IMR-90 (cell line): ENCODE data around the gene YPEL2. TPM values are rescaled to one million over a fixed set of nuclear protein-coding genes. Genes with fewer than 3 reads are reported as not detected.
A peak's percentile ranks its signal among the peaks of the same experiment; 100 is the strongest.

Experiments
- ATAC-seq: fragments of 200-7000 bp; cut with Tn5 transposase; 2 replicates; pipeline ENCODE4 v1.9.1; 2020; ENCODE audit warnings: low read depth, mild to moderate bottlenecking, moderate library complexity
- BruUV-seq: library from RNA; stranded (reverse); fragments of 400-500 nt; replicated peaks from 2 replicates; lab custom pipeline; 2021; lab: Mats Ljungman, UMichigan
- CTCF ChIA-PET: fragments of 300-600 bp; formaldehyde crosslinking; extraction: SDS; loops from one replicate; lab custom pipeline; 2021; ENCODE audit warnings: antibody characterized with exemption; lab: Yijun Ruan, JAX
- POLR2A ChIA-PET: fragments of 300-600 bp; sonication (Branson Sonifier 250); formaldehyde crosslinking; loops from one replicate; lab custom pipeline; 2022; ENCODE audit warnings: antibody characterized with exemption; ENCODE audit not compliant: unreplicated experiment; lab: Charles Lee
- DNase-seq: peaks from one replicate; pipeline ENCODE4 v3.0.0; 2013
- H2AFZ ChIP-seq: replicated peaks from 2 replicates; pipeline ENCODE3; 2013; ENCODE audit warnings: low read length, mild to moderate bottlenecking; ENCODE audit not compliant: poor library complexity
- H2AK5ac ChIP-seq: 2 replicates; pipeline ENCODE4 v1.6.1; 2013; ENCODE audit warnings: low read depth, low read length, inconsistent platforms
- H2AK9ac ChIP-seq: replicated peaks from 2 replicates; pipeline ENCODE3; 2013; ENCODE audit warnings: mild to moderate bottlenecking, low read depth, low read length, moderate library complexity; ENCODE audit not compliant: poor library complexity
- H2BK120ac ChIP-seq: 2 replicates; pipeline ENCODE4 v1.6.1; 2013; ENCODE audit warnings: low read depth, low read length, inconsistent platforms
- H2BK15ac ChIP-seq: 3 replicates; pipeline ENCODE4 v1.6.1; 2013; ENCODE audit warnings: low read depth, low read length, inconsistent platforms
- H2BK20ac ChIP-seq: 2 replicates; pipeline ENCODE4 v1.6.1; 2013; ENCODE audit warnings: low read depth, mild to moderate bottlenecking, inconsistent platforms, low read length, moderate library complexity
- H2BK5ac ChIP-seq: 2 replicates; pipeline ENCODE4 v1.6.1; 2013; ENCODE audit warnings: mild to moderate bottlenecking, low read depth, low read length, inconsistent platforms; ENCODE audit not compliant: poor library complexity, severe bottlenecking
- H3K14ac ChIP-seq: replicated peaks from 2 replicates; pipeline ENCODE4 v1.6.1; 2013; ENCODE audit warnings: low read depth, low read length, inconsistent platforms
- H3K18ac ChIP-seq: 2 replicates; pipeline ENCODE4 v1.6.1; 2013; ENCODE audit warnings: low read depth, low read length, control low read depth
- H3K23ac ChIP-seq: 2 replicates; pipeline ENCODE4 v1.6.1; 2013; ENCODE audit warnings: low read depth, low read length, inconsistent platforms
- H3K27ac ChIP-seq: 2 replicates; pipeline ENCODE4 v1.5.1; 2013; ENCODE audit warnings: mild to moderate bottlenecking, control low read depth, low read length; ENCODE audit not compliant: insufficient read depth
- H3K27me3 ChIP-seq: 2 replicates; pipeline ENCODE4 v1.6.1; 2013; ENCODE audit warnings: low read length; ENCODE audit not compliant: control insufficient read depth, insufficient read depth
- H3K36me3 ChIP-seq: 2 replicates; pipeline ENCODE4 v1.6.1; 2013; ENCODE audit warnings: low read length, mixed read lengths; ENCODE audit not compliant: control insufficient read depth, insufficient read depth
- H3K4ac ChIP-seq: 2 replicates; pipeline ENCODE4 v1.6.1; 2013; ENCODE audit warnings: low read depth, low read length, inconsistent platforms
- H3K4me1 ChIP-seq: 2 replicates; pipeline ENCODE4 v1.6.1; 2013; ENCODE audit warnings: low read length, mixed read lengths; ENCODE audit not compliant: control insufficient read depth, insufficient read depth
- H3K4me2 ChIP-seq: 2 replicates; pipeline ENCODE4 v1.6.1; 2013; ENCODE audit warnings: low read depth, mild to moderate bottlenecking, control low read depth, low read length, moderate library complexity
- H3K4me3 ChIP-seq: 2 replicates; pipeline ENCODE4 v1.5.1; 2013; ENCODE audit warnings: low read depth, mild to moderate bottlenecking, control low read depth, low read length, moderate library complexity; ENCODE audit not compliant: insufficient read depth
- H3K56ac ChIP-seq: 2 replicates; pipeline ENCODE4 v1.6.1; 2013; ENCODE audit warnings: low read length, inconsistent platforms; ENCODE audit not compliant: insufficient read depth; ENCODE audit errors: extremely low read depth
- H3K79me1 ChIP-seq, 2 experiments: 2 replicates each; pipeline ENCODE4 v1.6.1; 2013; ENCODE audit warnings: low read length in 2 of 2, inconsistent platforms in 1 of 2, low read depth in 1 of 2
- H3K9ac ChIP-seq: 2 replicates; pipeline ENCODE4 v1.6.1; 2013; ENCODE audit warnings: low read depth, low read length, control low read depth
- H3K9me1 ChIP-seq: 2 replicates; pipeline ENCODE4 v1.6.1; 2013; ENCODE audit warnings: low read length, inconsistent platforms; ENCODE audit not compliant: insufficient read depth
- H3K9me3 ChIP-seq: 2 replicates; pipeline ENCODE4 v1.6.1; 2013; ENCODE audit warnings: low read length; ENCODE audit not compliant: control insufficient read depth, insufficient read depth
- H4K20me1 ChIP-seq: 2 replicates; pipeline ENCODE4 v1.6.1; 2013; ENCODE audit warnings: low read length, inconsistent platforms; ENCODE audit not compliant: insufficient read depth
- H4K5ac ChIP-seq: 2 replicates; pipeline ENCODE4 v1.6.1; 2013; ENCODE audit warnings: mild to moderate bottlenecking, low read depth, low read length, control low read depth
- H4K8ac ChIP-seq, 2 experiments: 2 replicates each; pipeline ENCODE4 v1.6.1; 2013; ENCODE audit warnings: low read depth in 2 of 2, low read length in 2 of 2, control low read depth in 1 of 2, inconsistent platforms in 1 of 2
- H4K91ac ChIP-seq: 2 replicates; pipeline ENCODE4 v1.6.1; 2013; ENCODE audit warnings: low read depth, low read length, inconsistent platforms; ENCODE audit not compliant: insufficient read depth
- BHLHE40 ChIP-seq: fragments of 150-350 bp; IDR thresholded peaks from 2 replicates; pipeline ENCODE4 v1.6.1; 2016; ENCODE audit warnings: mild to moderate bottlenecking, low read depth, low read length
- CEBPB ChIP-seq: IDR thresholded peaks from 2 replicates; pipeline ENCODE4 v1.6.1; 2012; ENCODE audit warnings: low read depth, low read length, improper control_type of control experiment
- CHD1 ChIP-seq: IDR thresholded peaks from 2 replicates; pipeline ENCODE4 v1.6.1; 2012; ENCODE audit warnings: low read depth, low read length, improper control_type of control experiment
- CTCF ChIP-seq: conservative IDR thresholded peaks from 2 replicates; pipeline ENCODE4 v1.5.1; 2012; ENCODE audit warnings: mild to moderate bottlenecking, low read depth, low read length, improper control_type of control experiment
- FOS ChIP-seq: fragments of 150-350 bp; IDR thresholded peaks from 2 replicates; pipeline ENCODE4 v1.6.1; 2016; ENCODE audit warnings: low read depth, low read length
- MAFK ChIP-seq: IDR thresholded peaks from 2 replicates; pipeline ENCODE4 v1.6.1; 2012; ENCODE audit warnings: low read depth, low read length, improper control_type of control experiment
- MAZ ChIP-seq: IDR thresholded peaks from 2 replicates; pipeline ENCODE4 v1.6.1; 2012; ENCODE audit warnings: low read depth, mild to moderate bottlenecking, low read length, improper control_type of control experiment, moderate library complexity, borderline replicate concordance
- MXI1 ChIP-seq: IDR thresholded peaks from 2 replicates; pipeline ENCODE4 v1.6.1; 2012; ENCODE audit warnings: low read depth, mild to moderate bottlenecking, low read length, moderate library complexity, borderline replicate concordance
- RAD21 ChIP-seq: IDR thresholded peaks from 2 replicates; pipeline ENCODE4 v1.6.1; 2012; ENCODE audit warnings: low read length, improper control_type of control experiment
- RCOR1 ChIP-seq: IDR thresholded peaks from 2 replicates; pipeline ENCODE4 v1.6.1; 2012; ENCODE audit warnings: mild to moderate bottlenecking, low read length, improper control_type of control experiment; ENCODE audit not compliant: insufficient replicate concordance
- RFX5 ChIP-seq: IDR thresholded peaks from 2 replicates; pipeline ENCODE4 v1.8.0; 2012; ENCODE audit warnings: low read depth, mild to moderate bottlenecking, low read length, moderate library complexity
- SMC3 ChIP-seq: fragments of 150-350 bp; IDR thresholded peaks from 2 replicates; pipeline ENCODE4 v1.6.1; 2016; ENCODE audit warnings: low read depth, mild to moderate bottlenecking, antibody characterized with exemption, low read length, moderate library complexity
- USF2 ChIP-seq: fragments of 150-350 bp; IDR thresholded peaks from 2 replicates; pipeline ENCODE4 v1.6.1; 2017; ENCODE audit warnings: mild to moderate bottlenecking, antibody characterized with exemption, low read length, low read depth
- dilution Hi-C: fragments of 300-500 bp; cut with HindIII; formaldehyde crosslinking; loops from one replicate; pipeline ENCODE4 v1.14.3; 2018; ENCODE audit warnings: low sequenced_read_pairs; ENCODE audit not compliant: unreplicated experiment
- in situ Hi-C: fragments of 300-500 bp; cut with MboI; formaldehyde crosslinking; loops from 3 replicates; pipeline ENCODE4 v1.14.3; 2019; ENCODE audit warnings: low sequenced_read_pairs, inconsistent platforms, mixed read lengths
- intact Hi-C: fragments of 100-400 bp; cut with micrococcal nuclease; formaldehyde crosslinking; loops from 2 replicates; pipeline ENCODE4 v1.10.0; 2022
- polyA plus RNA-seq, 3 experiments: library from polyadenylated mRNA; depleted of rRNA; stranded (reverse); fragments of >200 nt; gene quantifications; 2 replicates each; pipeline ENCODE4 v1.2.3, GENCODE V29; 2012; ENCODE audit warnings: low replicate concordance in 1 of 3
- total RNA-seq: library from RNA; depleted of rRNA; stranded (reverse); fragments of >200 nt; gene quantifications from 2 replicates; pipeline ENCODE4 v1.2.3, GENCODE V29; 2012

Gene YPEL2
- total and polyA plus RNA-seq, 2 of the 4 experiments (the other 2 are of a cell fraction), result 2.3 to 3.4 TPM

GRCh38 chr17:59357219-59357697, 25.8 kb downstream of the YPEL2 start:
- intact Hi-C loops (no loop called here), dilution Hi-C loops (no loop called here), in situ Hi-C loops (no loop called here)
- Histone ChIP-seq H4K91ac (no peak overlapping the region), H3K9me1 (peaks cover 11% of the 10 kb centered on the region), H3K18ac (no peak overlapping the region), H2BK5ac (peak overlapping the region; percentile 31), H2AFZ (no peak overlapping the region), H2AK9ac (no peak overlapping the region), H2BK15ac (no peak overlapping the region), H3K4ac (no peak overlapping the region), H4K8ac (no peak overlapping the region), H3K4me3 (no peak overlapping the region), H3K27ac (no peak overlapping the region), H4K5ac (no peak overlapping the region), H3K27me3 (peaks cover 7% of the 10 kb centered on the region; the same call in 1 of the 2 replicates), H3K79me1 (peaks cover 0 to 2% of the 10 kb centered on the region in 2 experiments; a peak in 1 of 4 replicates), H2BK20ac (no peak overlapping the region), H3K36me3 (no peaks in the 10 kb centered on the region), H3K56ac (no peak overlapping the region), H2BK120ac (no peak overlapping the region), H3K23ac (no peak overlapping the region), H3K9me3 (peaks cover 4% of the 10 kb centered on the region; the same call in 1 of the 2 replicates), H3K4me1 (peaks cover 21% of the 10 kb centered on the region), H3K14ac (no peak overlapping the region), H2AK5ac (no peak overlapping the region), H4K20me1 (peaks cover 7% of the 10 kb centered on the region; the same call in 1 of the 2 replicates), H3K4me2 (no peak overlapping the region), H3K9ac (no peak overlapping the region)
- no peak for DNase-seq
- TF ChIP-seq USF2 (no peak), CEBPB (no peak), RCOR1 (no peak), BHLHE40 (no peak), RFX5 (no peak), MAZ (no peak), CTCF (no peak), SMC3 (no peak), RAD21 (no peak), CHD1 (no peak), MXI1 (no peak), FOS (no peak), MAFK (no peak)
- CTCF ChIA-PET, result interaction anchor here (0.5 to 0.9 kb wide), 3 partner anchors 9 to 33 kb away, joined by 3 to 5 read pairs (median 3); no protein-coding TSS in a partner anchor
- ATAC-seq, result peak; percentile 40
- no TSS peak for BruUV-seq
- POLR2A ChIA-PET, result interaction anchor here (0.6 kb wide), 1 partner anchor 14 kb away, joined by 4 read pairs; no protein-coding TSS in a partner anchor
